ENCODE data around the gene CADM2. TPM values are rescaled to one million over a fixed set of nuclear protein-coding genes. Genes with fewer than 3 reads are reported as not detected.

Gene CADM2
- total RNA-seq, 1 experiment from 2014 or later: 3.7 TPM

DNA sequence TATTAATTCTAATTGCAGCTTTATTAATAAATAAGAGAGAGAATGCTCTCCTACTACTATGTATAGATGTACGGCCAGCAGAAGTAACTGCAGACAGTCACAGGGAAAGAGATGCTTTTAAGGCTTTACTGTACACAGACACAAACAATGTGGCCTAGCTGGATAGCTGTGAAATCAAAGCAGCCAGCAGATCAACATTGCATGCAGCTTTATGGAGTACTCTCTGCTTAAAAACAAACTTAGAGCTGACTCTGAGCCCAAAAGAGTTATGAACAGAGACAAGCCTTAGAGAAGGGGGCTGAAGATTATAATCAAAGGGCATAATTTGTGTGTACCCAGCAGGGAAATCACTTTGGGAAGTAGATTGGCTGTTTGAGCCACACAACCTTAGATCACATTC is 47.2 kb downstream of the CADM2 start:
- no TSS peak for BruUV-seq (replicated peaks)
- Histone ChIP-seq H3K27me3 (replicated peaks; ENCODE audit: insufficient read depth, low read depth, low read length, poor library complexity) (no peaks in the 10 kb centered on the region), H3K27ac (ENCODE audit: low read depth, low read length, poor library complexity, severe bottlenecking) (no peak overlapping the region), H3K4me3 (ENCODE audit: low read depth, low read length, poor library complexity, severe bottlenecking) (no peak overlapping the region), H3K4me1 (ENCODE audit: insufficient read depth, low read length, poor library complexity, severe bottlenecking) (no peaks in the 10 kb centered on the region), H3K9me3 (ENCODE audit: low read depth, low read length, poor library complexity, severe bottlenecking) (no peaks in the 10 kb centered on the region), H3K36me3 (ENCODE audit: insufficient read depth, low read length, poor library complexity, severe bottlenecking) (no peaks in the 10 kb centered on the region)
- DNase-seq (ENCODE audit: low spot score): no peak
- CTCF ChIA-PET: no interaction called here
- POLR2A ChIA-PET (ENCODE audit: low non-redundant PET): no interaction called here
- intact Hi-C loops (cut with micrococcal nuclease; ENCODE audit: unreplicated experiment): no loop called here
- no peak for TF ChIP-seq EZH2 (IDR thresholded peaks at IDR 0.05; ENCODE audit: borderline replicate concordance, low read depth, low read length, poor library complexity, severe bottlenecking)
- TF ChIP-seq, protein P1, sequence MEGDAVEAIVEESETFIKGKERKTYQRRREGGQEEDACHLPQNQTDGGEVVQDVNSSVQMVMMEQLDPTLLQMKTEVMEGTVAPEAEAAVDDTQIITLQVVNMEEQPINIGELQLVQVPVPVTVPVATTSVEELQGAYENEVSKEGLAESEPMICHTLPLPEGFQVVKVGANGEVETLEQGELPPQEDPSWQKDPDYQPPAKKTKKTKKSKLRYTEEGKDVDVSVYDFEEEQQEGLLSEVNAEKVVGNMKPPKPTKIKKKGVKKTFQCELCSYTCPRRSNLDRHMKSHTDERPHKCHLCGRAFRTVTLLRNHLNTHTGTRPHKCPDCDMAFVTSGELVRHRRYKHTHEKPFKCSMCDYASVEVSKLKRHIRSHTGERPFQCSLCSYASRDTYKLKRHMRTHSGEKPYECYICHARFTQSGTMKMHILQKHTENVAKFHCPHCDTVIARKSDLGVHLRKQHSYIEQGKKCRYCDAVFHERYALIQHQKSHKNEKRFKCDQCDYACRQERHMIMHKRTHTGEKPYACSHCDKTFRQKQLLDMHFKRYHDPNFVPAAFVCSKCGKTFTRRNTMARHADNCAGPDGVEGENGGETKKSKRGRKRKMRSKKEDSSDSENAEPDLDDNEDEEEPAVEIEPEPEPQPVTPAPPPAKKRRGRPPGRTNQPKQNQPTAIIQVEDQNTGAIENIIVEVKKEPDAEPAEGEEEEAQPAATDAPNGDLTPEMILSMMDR (conservative IDR thresholded peaks at IDR 0.05; ENCODE audit: low read depth, low read length): no peak

- BruUV-seq (replicated peaks): no TSS peak
- POLR2A ChIA-PET (ENCODE audit: low non-redundant PET): no interaction called here
Measured at GRCh38 chr3:85007195-85008094, 48.7 kb downstream of the CADM2 start.

GRCh38 chr3:85020828-85021227 is 62.0 kb downstream of the CADM2 start:
- intact Hi-C loops (cut with micrococcal nuclease; ENCODE audit: unreplicated experiment): no loop called here
- ChIA-PET POLR2A (ENCODE audit: low non-redundant PET) (no interaction called here), CTCF (no interaction called here)
- H3K9me3 ChIP-seq (ENCODE audit: low read depth, low read length, poor library complexity, severe bottlenecking): no peaks in the 10 kb centered on the region
- no peak for TF ChIP-seq EZH2 (IDR thresholded peaks at IDR 0.05; ENCODE audit: borderline replicate concordance, low read depth, low read length, poor library complexity, severe bottlenecking)
- TF ChIP-seq, protein P1 (conservative IDR thresholded peaks at IDR 0.05; ENCODE audit: low read depth, low read length): no peak
- H3K27me3 ChIP-seq (replicated peaks; ENCODE audit: insufficient read depth, low read depth, low read length, poor library complexity): no peaks in the 10 kb centered on the region
- BruUV-seq (replicated peaks): no TSS peak
- no peak overlapping the region for H3K4me3 ChIP-seq (ENCODE audit: low read depth, low read length, poor library complexity, severe bottlenecking)
- no peaks in the 10 kb centered on the region for H3K36me3 ChIP-seq (ENCODE audit: insufficient read depth, low read length, poor library complexity, severe bottlenecking)
- no peaks in the 10 kb centered on the region for H3K4me1 ChIP-seq (ENCODE audit: insufficient read depth, low read length, poor library complexity, severe bottlenecking)
- no peak for DNase-seq (ENCODE audit: low spot score)
- H3K27ac ChIP-seq (ENCODE audit: low read depth, low read length, poor library complexity, severe bottlenecking): no peak overlapping the region

More at GRCh38 chr3:85007195-85008094, 48.7 kb downstream of the CADM2 start:
- Histone ChIP-seq H3K27ac (ENCODE audit: low read depth, low read length, poor library complexity, severe bottlenecking) (no peak overlapping the region), H3K27me3 (replicated peaks; ENCODE audit: insufficient read depth, low read depth, low read length, poor library complexity) (no peaks in the 10 kb centered on the region), H3K9me3 (ENCODE audit: low read depth, low read length, poor library complexity, severe bottlenecking) (no peaks in the 10 kb centered on the region), H3K4me3 (ENCODE audit: low read depth, low read length, poor library complexity, severe bottlenecking) (no peak overlapping the region), H3K4me1 (ENCODE audit: insufficient read depth, low read length, poor library complexity, severe bottlenecking) (no peaks in the 10 kb centered on the region), H3K36me3 (ENCODE audit: insufficient read depth, low read length, poor library complexity, severe bottlenecking) (no peaks in the 10 kb centered on the region)
- TF ChIP-seq, protein P1 (conservative IDR thresholded peaks at IDR 0.05; ENCODE audit: low read depth, low read length): no peak
- TF ChIP-seq EZH2 (IDR thresholded peaks at IDR 0.05; ENCODE audit: borderline replicate concordance, low read depth, low read length, poor library complexity, severe bottlenecking): no peak
- intact Hi-C loops (cut with micrococcal nuclease; ENCODE audit: unreplicated experiment): no loop called here
- no peak for DNase-seq (ENCODE audit: low spot score)
- CTCF ChIA-PET: no interaction called here

Measured in A673 (cell line).